GM12892 (cell line): ENCODE measurements around the gene UBE2U.

Experiments
- POLR2A ChIP-seq: IDR thresholded peaks from 2 replicates; pipeline ENCODE4 v1.6.1; 2011; ENCODE audit warnings: low read depth, low read length, control low read depth
- POLR2AphosphoS5 ChIP-seq: IDR thresholded peaks from 2 replicates; pipeline ENCODE4 v1.6.1; 2011; ENCODE audit warnings: low read depth, low read length, control low read depth

GRCh38 chr1:64183395-64184002 is 19.9 kb upstream of the UBE2U start:
- TF ChIP-seq POLR2A = no peak
- TF ChIP-seq POLR2AphosphoS5 = no peak
